H1 (cell line): Measurements from ENCODE around the gene ADARB2. TPM values are rescaled to one million over a fixed set of nuclear protein-coding genes. Genes with fewer than 3 reads are reported as not detected.

Experiments
- CBX8 ChIP-seq: fragments of 300-800, 300-1000 bp; sonication (generic); IDR thresholded peaks from 2 replicates; pipeline ENCODE4 v1.7.1; 2016; ENCODE audit warnings: low read depth, low read length, borderline replicate concordance
- EGR1 ChIP-seq: IDR thresholded peaks from 2 replicates; pipeline ENCODE4 v1.6.1; 2011; ENCODE audit warnings: low read depth, low read length, borderline replicate concordance
- JUN ChIP-seq: IDR thresholded peaks from 2 replicates; pipeline ENCODE4 v1.6.1; 2011; ENCODE audit warnings: low read depth, mild to moderate bottlenecking, improper control_type of control experiment, low read length
- MAFK ChIP-seq: IDR thresholded peaks from 2 replicates; pipeline ENCODE4 v1.6.1; 2012; ENCODE audit warnings: low read depth, mild to moderate bottlenecking, improper control_type of control experiment, low read length
- POLR2AphosphoS5 ChIP-seq: IDR thresholded peaks from 2 replicates; pipeline ENCODE4 v1.6.1; 2011; ENCODE audit warnings: low read depth, low read length
- RBBP5 ChIP-seq: IDR thresholded peaks from 2 replicates; pipeline ENCODE4 v1.7.1; 2012; ENCODE audit warnings: low read depth, mild to moderate bottlenecking, inconsistent platforms, low read length, moderate library complexity, borderline replicate concordance
- SIX5 ChIP-seq: IDR thresholded peaks from 2 replicates; pipeline ENCODE4 v1.6.1; 2011; ENCODE audit warnings: mild to moderate bottlenecking, low read depth, low read length
- polyA plus RNA-seq, 7 experiments: library from polyadenylated mRNA; depleted of rRNA in 3 of 7; stranded (reverse) in 5 of 7; unstranded in 2 of 7; fragments of >200 nt in 5 of 7; fragments of 200-250 nt in 2 of 7; gene quantifications; 1 replicate in 5 of 7; 2 replicates in 1 of 7; 4 replicates in 1 of 7; pipeline versions ENCODE4 v1.2.1 to v1.2.3, GENCODE V29; 2011 to 2013; ENCODE audit warnings: missing spikeins in 2 of 7, mixed read lengths in 2 of 7
- total RNA-seq: library from RNA; stranded (reverse); fragmentation: NEBNext Ultra II Directional; extraction: Animal tissue kit (Norgen Biotek cat#: 25700); gene quantifications from 2 replicates; pipeline ENCODE4 v1.2.1, GENCODE V29; 2021

The ADARB2 gene
- total and polyA plus RNA-seq, 2 of the 8 experiments (the other 6 are each of a cell fraction or from before 2014, with no cell fraction given): 2.2 to 2.8 TPM

- TF ChIP-seq RBBP5: no peak
- no peak for TF ChIP-seq MAFK
- TF ChIP-seq CBX8: no peak
- TF ChIP-seq POLR2AphosphoS5: no peak
- no peak for TF ChIP-seq EGR1
- TF ChIP-seq JUN: no peak
- no peak for TF ChIP-seq SIX5
- TF ChIP-seq, all 59 proteins: peak for 0
Measured at GRCh38 chr10:1658658-1659057, 78.7 kb downstream of the ADARB2 start (continued).
